Neural cell (in vitro differentiated cells): ENCODE measurements around the gene CPEB4.

Experiments
- EP300 ChIP-seq: fragments of 450-650 bp; conservative IDR thresholded peaks from 2 replicates; pipeline ENCODE4 v1.6.1; 2014; ENCODE audit warnings: antibody characterized with exemption, mild to moderate bottlenecking, moderate library complexity; ENCODE audit not compliant: poor library complexity, severe bottlenecking
- MXI1 ChIP-seq: fragments of 450-650 bp; conservative IDR thresholded peaks from 2 replicates; pipeline ENCODE4 v1.6.1; 2014; ENCODE audit warnings: antibody characterized with exemption, mild to moderate bottlenecking; ENCODE audit not compliant: poor library complexity, severe bottlenecking
- POLR2AphosphoS5 ChIP-seq: IDR thresholded peaks from 2 replicates; pipeline ENCODE4 v1.6.1; 2012
- SMC3 ChIP-seq: fragments of 450-650 bp; conservative IDR thresholded peaks from 2 replicates; pipeline ENCODE4 v1.6.1; 2014; ENCODE audit warnings: antibody characterized with exemption, mild to moderate bottlenecking, moderate library complexity; ENCODE audit not compliant: poor library complexity
- TAF1 ChIP-seq: IDR thresholded peaks from 2 replicates; pipeline ENCODE4 v1.6.1; 2012; ENCODE audit warnings: low read depth
- TF ChIP-seq, protein P1 (sequence below): fragments of 450-650 bp; IDR thresholded peaks from 2 replicates; pipeline ENCODE4 v1.5.1; 2014; ENCODE audit warnings: antibody characterized with exemption, mild to moderate bottlenecking, moderate library complexity; ENCODE audit not compliant: poor library complexity, severe bottlenecking

DNA sequence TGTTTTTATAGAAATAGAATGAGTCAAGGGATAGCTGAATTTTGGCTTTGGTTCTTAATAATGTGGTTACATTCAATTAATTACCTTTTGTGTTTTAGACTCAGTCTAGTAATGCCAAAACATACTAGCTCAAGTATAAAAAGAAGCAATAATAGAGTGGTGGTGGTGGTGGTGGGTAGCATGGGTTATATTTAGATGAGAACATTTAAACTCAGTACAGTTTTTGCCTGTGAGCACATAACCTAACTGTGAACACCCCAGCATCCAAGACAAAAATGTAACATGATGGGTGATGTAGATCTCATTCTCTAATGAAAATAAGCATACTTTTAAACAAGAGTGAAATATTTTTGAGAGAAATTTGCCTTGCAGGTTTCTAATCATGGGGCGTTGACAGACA, 14.2 kb downstream of the CPEB4 start:
- TF ChIP-seq MXI1 (no peak), EP300 (no peak), TAF1 (no peak), POLR2AphosphoS5 (no peak), SMC3 (no peak)
- TF ChIP-seq, protein P1, sequence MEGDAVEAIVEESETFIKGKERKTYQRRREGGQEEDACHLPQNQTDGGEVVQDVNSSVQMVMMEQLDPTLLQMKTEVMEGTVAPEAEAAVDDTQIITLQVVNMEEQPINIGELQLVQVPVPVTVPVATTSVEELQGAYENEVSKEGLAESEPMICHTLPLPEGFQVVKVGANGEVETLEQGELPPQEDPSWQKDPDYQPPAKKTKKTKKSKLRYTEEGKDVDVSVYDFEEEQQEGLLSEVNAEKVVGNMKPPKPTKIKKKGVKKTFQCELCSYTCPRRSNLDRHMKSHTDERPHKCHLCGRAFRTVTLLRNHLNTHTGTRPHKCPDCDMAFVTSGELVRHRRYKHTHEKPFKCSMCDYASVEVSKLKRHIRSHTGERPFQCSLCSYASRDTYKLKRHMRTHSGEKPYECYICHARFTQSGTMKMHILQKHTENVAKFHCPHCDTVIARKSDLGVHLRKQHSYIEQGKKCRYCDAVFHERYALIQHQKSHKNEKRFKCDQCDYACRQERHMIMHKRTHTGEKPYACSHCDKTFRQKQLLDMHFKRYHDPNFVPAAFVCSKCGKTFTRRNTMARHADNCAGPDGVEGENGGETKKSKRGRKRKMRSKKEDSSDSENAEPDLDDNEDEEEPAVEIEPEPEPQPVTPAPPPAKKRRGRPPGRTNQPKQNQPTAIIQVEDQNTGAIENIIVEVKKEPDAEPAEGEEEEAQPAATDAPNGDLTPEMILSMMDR: no peak
